ENCODE measurements around the gene SHC3. TPM values are rescaled to one million over a fixed set of nuclear protein-coding genes. Genes with fewer than 3 reads are reported as not detected.

SHC3 gene
- total RNA-seq, 1 donor from 2014 or later = 0.21 TPM

GRCh38 chr9:88975966-88976889 lies 202.4 kb downstream of the SHC3 start:
- Mint-ChIP-seq H3K4me1 (ENCODE audit: unreplicated experiment) (no peaks in the 10 kb centered on the region), H3K27ac (ENCODE audit: unreplicated experiment) (no peak overlapping the region), H3K4me3 (ENCODE audit: unreplicated experiment) (no peak overlapping the region), H3K9me3 (ENCODE audit: unreplicated experiment) (no peaks in the 10 kb centered on the region), H3K36me3 (ENCODE audit: unreplicated experiment) (no peaks in the 10 kb centered on the region), H3K27me3 (ENCODE audit: unreplicated experiment) (peaks cover 18% of the 10 kb centered on the region)
- DNase-seq (ENCODE audit: extremely low spot score, unreplicated experiment) = peak; percentile 60
- no peak for TF ChIP-seq CTCF (IDR thresholded peaks at IDR 0.05)

- Mint-ChIP-seq H3K9me3 (ENCODE audit: unreplicated experiment) (no peaks in the 10 kb centered on the region), H3K27me3 (ENCODE audit: unreplicated experiment) (peaks cover 19% of the 10 kb centered on the region), H3K4me1 (ENCODE audit: unreplicated experiment) (no peaks in the 10 kb centered on the region), H3K36me3 (ENCODE audit: unreplicated experiment) (no peaks in the 10 kb centered on the region), H3K27ac (ENCODE audit: unreplicated experiment) (no peak overlapping the region), H3K4me3 (ENCODE audit: unreplicated experiment) (no peak overlapping the region)
- no peak for TF ChIP-seq CTCF (IDR thresholded peaks at IDR 0.05)
- no peak for DNase-seq (ENCODE audit: extremely low spot score, unreplicated experiment)
These were observed 204.0 kb downstream of the SHC3 start for GRCh38 chr9:88974641-88975040.

- TF ChIP-seq CTCF (IDR thresholded peaks at IDR 0.05) = no peak
- H3K9me3 Mint-ChIP-seq (ENCODE audit: unreplicated experiment) = no peaks in the 10 kb centered on the region
- H3K27ac Mint-ChIP-seq (ENCODE audit: unreplicated experiment) = no peak overlapping the region
- DNase-seq (ENCODE audit: extremely low spot score, unreplicated experiment) = no peak
- no peak overlapping the region for H3K4me3 Mint-ChIP-seq (ENCODE audit: unreplicated experiment)
- no peaks in the 10 kb centered on the region for H3K4me1 Mint-ChIP-seq (ENCODE audit: unreplicated experiment)
- peaks cover 31% of the 10 kb centered on the region for H3K27me3 Mint-ChIP-seq (ENCODE audit: unreplicated experiment)
- H3K36me3 Mint-ChIP-seq (ENCODE audit: unreplicated experiment) = no peaks in the 10 kb centered on the region
These were observed 205.2 kb downstream of the SHC3 start for GRCh38 chr9:88973281-88974045.

- H3K36me3 Mint-ChIP-seq (ENCODE audit: unreplicated experiment) = no peaks in the 10 kb centered on the region
- peaks cover 32% of the 10 kb centered on the region for H3K27me3 Mint-ChIP-seq (ENCODE audit: unreplicated experiment)
- H3K4me1 Mint-ChIP-seq (ENCODE audit: unreplicated experiment) = no peaks in the 10 kb centered on the region
- H3K9me3 Mint-ChIP-seq (ENCODE audit: unreplicated experiment) = no peaks in the 10 kb centered on the region
- DNase-seq (ENCODE audit: extremely low spot score, unreplicated experiment) = peak; percentile 40
- TF ChIP-seq CTCF (IDR thresholded peaks at IDR 0.05) = no peak
- no peak overlapping the region for H3K27ac Mint-ChIP-seq (ENCODE audit: unreplicated experiment)
- H3K4me3 Mint-ChIP-seq (ENCODE audit: unreplicated experiment) = no peak overlapping the region
These were observed 206.2 kb downstream of the SHC3 start for GRCh38 chr9:88972401-88972800.

Measured in osteocyte (in vitro differentiated cells).